Loucy (cell line): ENCODE data around the gene TNS3.

ENCODE experiments used
- EZH2phosphoT487 ChIP-seq: fragments of 200-600 bp; IDR thresholded peaks from 2 replicates; pipeline ENCODE4 v1.6.1; 2018; ENCODE audit warnings: antibody characterized with exemption, mild to moderate bottlenecking, moderate library complexity, borderline replicate concordance
- TF ChIP-seq, protein P1 (sequence below): fragments of 200-600 bp; sonication (generic); conservative IDR thresholded peaks from 2 replicates; pipeline ENCODE4 v1.5.1; 2014; ENCODE audit warnings: mild to moderate bottlenecking, antibody characterized with exemption, low read length

DNA sequence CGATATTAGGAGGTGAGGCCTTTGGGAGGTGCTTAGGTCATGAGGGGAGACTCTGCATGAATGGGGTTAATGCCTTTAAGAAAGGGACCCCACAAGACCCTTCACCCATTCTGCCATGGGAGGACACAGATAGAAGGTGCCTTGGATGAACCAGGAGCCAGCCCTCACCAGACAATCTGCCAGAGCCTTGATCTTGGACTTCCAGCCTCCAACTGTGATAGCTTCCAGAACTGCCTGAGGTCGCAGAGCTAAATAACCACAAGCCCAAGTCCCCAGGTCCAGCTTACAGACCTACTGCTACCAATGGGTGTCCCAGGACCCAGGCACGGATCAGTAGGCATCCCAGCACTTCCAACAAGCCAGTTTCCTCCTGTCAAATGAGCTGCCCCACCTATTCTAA lies 37.5 kb downstream of the TNS3 start:
- TF ChIP-seq, protein P1, sequence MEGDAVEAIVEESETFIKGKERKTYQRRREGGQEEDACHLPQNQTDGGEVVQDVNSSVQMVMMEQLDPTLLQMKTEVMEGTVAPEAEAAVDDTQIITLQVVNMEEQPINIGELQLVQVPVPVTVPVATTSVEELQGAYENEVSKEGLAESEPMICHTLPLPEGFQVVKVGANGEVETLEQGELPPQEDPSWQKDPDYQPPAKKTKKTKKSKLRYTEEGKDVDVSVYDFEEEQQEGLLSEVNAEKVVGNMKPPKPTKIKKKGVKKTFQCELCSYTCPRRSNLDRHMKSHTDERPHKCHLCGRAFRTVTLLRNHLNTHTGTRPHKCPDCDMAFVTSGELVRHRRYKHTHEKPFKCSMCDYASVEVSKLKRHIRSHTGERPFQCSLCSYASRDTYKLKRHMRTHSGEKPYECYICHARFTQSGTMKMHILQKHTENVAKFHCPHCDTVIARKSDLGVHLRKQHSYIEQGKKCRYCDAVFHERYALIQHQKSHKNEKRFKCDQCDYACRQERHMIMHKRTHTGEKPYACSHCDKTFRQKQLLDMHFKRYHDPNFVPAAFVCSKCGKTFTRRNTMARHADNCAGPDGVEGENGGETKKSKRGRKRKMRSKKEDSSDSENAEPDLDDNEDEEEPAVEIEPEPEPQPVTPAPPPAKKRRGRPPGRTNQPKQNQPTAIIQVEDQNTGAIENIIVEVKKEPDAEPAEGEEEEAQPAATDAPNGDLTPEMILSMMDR, result no peak
- TF ChIP-seq EZH2phosphoT487, result no peak
